ENCODE data around the gene OSBPL1A. TPM values are rescaled to one million over a fixed set of nuclear protein-coding genes. Genes with fewer than 3 reads are reported as not detected.

The OSBPL1A gene
- total RNA-seq, 2 donors from 2014 or later: 20.7 to 33.0 TPM

GRCh38 chr18:24189664-24190346 is 207.8 kb downstream of the OSBPL1A start:
- Histone ChIP-seq H3K4me3 (no peak overlapping the region), H3K4me1 (no peaks in the 10 kb centered on the region), H3K27ac (no peak overlapping the region), H3K27me3 (no peaks in the 10 kb centered on the region), H3K9me3 (no peaks in the 10 kb centered on the region), H3K9ac (ENCODE audit: low read depth in 2 of 2, low read length in 2 of 2) (no peak overlapping the region), H3K36me3 (no peaks in the 10 kb centered on the region)
- no peak for DNase-seq
- intact Hi-C loops (cut with DNase I): no loop called here
- no peak for TF ChIP-seq CTCF (IDR thresholded peaks at IDR 0.05)

- Histone ChIP-seq H3K9ac (ENCODE audit: low read depth in 2 of 2, low read length in 2 of 2) (no peak overlapping the region), H3K4me1 (no peaks in the 10 kb centered on the region), H3K27me3 (no peaks in the 10 kb centered on the region), H3K27ac (no peak overlapping the region), H3K9me3 (no peaks in the 10 kb centered on the region), H3K4me3 (no peak overlapping the region), H3K36me3 (no peaks in the 10 kb centered on the region)
- DNase-seq: no peak
- intact Hi-C loops (cut with DNase I): no loop called here
- TF ChIP-seq CTCF (IDR thresholded peaks at IDR 0.05): no peak
Measured at GRCh38 chr18:24189007-24189528, 208.6 kb downstream of the OSBPL1A start.

GRCh38 chr18:24188120-24188519 is 209.5 kb downstream of the OSBPL1A start:
- no peaks in the 10 kb centered on the region for H3K36me3 ChIP-seq
- H3K4me3 ChIP-seq: no peak overlapping the region
- TF ChIP-seq CTCF (IDR thresholded peaks at IDR 0.05): no peak
- intact Hi-C loops (cut with DNase I): no loop called here
- no peaks in the 10 kb centered on the region for H3K27me3 ChIP-seq
- H3K9me3 ChIP-seq: no peaks in the 10 kb centered on the region
- DNase-seq: no peak
- no peak overlapping the region for H3K27ac ChIP-seq
- no peak overlapping the region for H3K9ac ChIP-seq (ENCODE audit: low read depth in 2 of 2, low read length in 2 of 2)
- H3K4me1 ChIP-seq: no peaks in the 10 kb centered on the region

GRCh38 chr18:24187689-24188088 is 209.9 kb downstream of the OSBPL1A start:
- Histone ChIP-seq H3K4me3 (no peak overlapping the region), H3K4me1 (no peaks in the 10 kb centered on the region), H3K36me3 (no peaks in the 10 kb centered on the region), H3K9me3 (no peaks in the 10 kb centered on the region), H3K27ac (no peak overlapping the region), H3K9ac (ENCODE audit: low read depth in 2 of 2, low read length in 2 of 2) (no peak overlapping the region), H3K27me3 (no peaks in the 10 kb centered on the region)
- intact Hi-C loops (cut with DNase I): no loop called here
- DNase-seq: no peak
- TF ChIP-seq CTCF (IDR thresholded peaks at IDR 0.05): no peak

- no peak overlapping the region for H3K4me3 ChIP-seq
- no peak for TF ChIP-seq CTCF (IDR thresholded peaks at IDR 0.05)
- DNase-seq: no peak
- H3K27me3 ChIP-seq: no peaks in the 10 kb centered on the region
- no peak overlapping the region for H3K27ac ChIP-seq
- no peaks in the 10 kb centered on the region for H3K9me3 ChIP-seq
- no peaks in the 10 kb centered on the region for H3K36me3 ChIP-seq
- no peak overlapping the region for H3K9ac ChIP-seq (ENCODE audit: low read depth in 2 of 2, low read length in 2 of 2)
- H3K4me1 ChIP-seq: no peaks in the 10 kb centered on the region
- intact Hi-C loops (cut with DNase I): no loop called here
Measured at GRCh38 chr18:24187049-24187448, 210.6 kb downstream of the OSBPL1A start.

All from colonic mucosa (tissue), 4 donors.